Epidermal melanocyte (primary cell): Measurements from ENCODE around the gene FBXO2.

ENCODE experiments used
- DNase-seq: peaks from one replicate; pipeline ENCODE4 v3.0.0; 2011; ENCODE audit warnings: low spot score; ENCODE audit not compliant: insufficient read length

FBXO2 gene

GRCh38 chr1:11682799-11683198, 28.6 kb upstream of the FBXO2 start:
- no peak for DNase-seq

DNA sequence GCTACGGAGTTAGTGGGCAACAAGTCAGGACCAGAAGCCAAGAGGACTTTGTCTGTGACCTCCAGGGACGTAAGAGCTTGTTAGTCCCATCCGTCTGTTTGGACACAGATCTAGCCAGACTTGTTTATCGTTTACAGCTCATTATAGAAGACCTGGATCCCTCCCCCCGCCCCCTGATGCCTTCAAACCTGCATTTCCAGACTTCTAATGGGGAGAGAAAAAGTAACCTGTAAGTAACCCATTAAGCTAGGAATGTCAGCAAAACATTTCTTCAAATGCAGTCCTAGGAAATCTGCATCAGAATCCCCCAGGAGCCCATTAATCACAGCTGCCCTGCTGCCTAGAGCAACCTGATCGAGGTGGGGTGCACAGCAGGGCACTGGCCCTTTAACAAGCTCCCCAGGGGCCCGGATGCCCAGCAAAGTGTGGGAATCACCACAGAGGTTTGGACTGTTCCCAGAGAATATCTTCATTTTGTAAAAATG, 28.1 kb upstream of the FBXO2 start:
- no peak for DNase-seq

DNA sequence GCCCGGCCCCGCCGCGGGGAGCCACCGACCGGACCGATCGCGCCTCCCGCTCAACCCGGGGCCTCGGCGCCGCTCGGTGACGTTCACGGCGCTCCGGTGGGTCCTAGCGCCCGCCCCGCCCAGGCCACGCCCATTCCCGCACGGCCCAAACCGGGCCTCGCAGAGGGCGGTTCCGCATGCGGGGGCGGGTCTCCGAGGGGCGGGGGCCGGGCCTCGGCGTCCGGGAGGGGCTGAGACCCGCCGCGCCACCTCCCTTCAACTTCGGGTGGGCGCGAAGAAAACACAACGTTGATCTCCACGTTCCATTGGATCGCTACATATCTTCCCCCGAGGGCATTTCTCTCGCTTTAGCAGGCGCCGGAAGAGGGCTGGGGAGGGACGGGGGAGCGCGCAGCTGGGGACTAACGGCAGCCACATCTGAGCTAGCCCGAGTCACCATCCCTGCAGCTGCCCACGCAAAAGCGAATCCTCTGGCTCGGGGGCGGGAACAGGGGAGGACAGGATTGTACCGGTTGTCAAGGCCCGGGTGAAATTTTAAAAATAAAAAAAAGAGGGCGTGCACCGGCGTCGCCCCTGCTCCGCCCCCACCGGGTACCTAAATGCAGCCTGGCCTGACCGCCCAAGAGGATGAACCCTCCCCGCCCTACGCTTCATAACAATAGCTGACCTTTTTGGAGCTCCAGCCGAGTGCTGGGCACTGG, 27.0 kb upstream of the FBXO2 start, which contains the start of gene MAD2L2:
Gene MAD2L2 (minus strand): TSS at position 78 of the 701 bp plus-strand sequence. CDS start 547 bp downstream, outside the sequence.
- peak; percentile 91 for DNase-seq

GRCh38 chr1:11680270-11681070, 26.2 kb upstream of the FBXO2 start:
- DNase-seq = peak; percentile 43

- DNase-seq = no peak
These were observed 24.2 kb upstream of the FBXO2 start for GRCh38 chr1:11678442-11678841.

GRCh38 chr1:11676386-11677103, 22.3 kb upstream of the FBXO2 start:
- no peak for DNase-seq

DNA sequence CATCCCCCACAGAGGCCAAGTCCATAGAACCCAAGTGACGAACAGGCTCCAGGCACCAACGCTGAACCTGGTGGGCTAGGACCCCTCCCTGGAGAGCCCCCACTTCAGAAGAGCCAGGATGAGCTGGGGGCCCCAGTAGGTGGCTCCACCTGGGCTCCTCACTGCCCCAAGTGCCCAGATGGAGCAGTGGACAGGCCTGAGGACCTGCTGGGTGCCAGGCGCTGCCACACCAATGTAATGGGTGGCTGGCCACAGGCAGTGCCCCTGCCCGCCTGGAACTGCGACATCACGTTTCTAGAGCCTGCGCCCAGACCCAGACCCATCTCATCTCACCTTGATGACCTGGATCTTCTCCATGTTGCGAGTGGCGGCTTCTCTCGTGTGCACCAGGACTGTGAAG, 21.1 kb upstream of the FBXO2 start:
- DNase-seq = no peak

GRCh38 chr1:11674488-11674887, 20.3 kb upstream of the FBXO2 start:
- no peak for DNase-seq

DNA sequence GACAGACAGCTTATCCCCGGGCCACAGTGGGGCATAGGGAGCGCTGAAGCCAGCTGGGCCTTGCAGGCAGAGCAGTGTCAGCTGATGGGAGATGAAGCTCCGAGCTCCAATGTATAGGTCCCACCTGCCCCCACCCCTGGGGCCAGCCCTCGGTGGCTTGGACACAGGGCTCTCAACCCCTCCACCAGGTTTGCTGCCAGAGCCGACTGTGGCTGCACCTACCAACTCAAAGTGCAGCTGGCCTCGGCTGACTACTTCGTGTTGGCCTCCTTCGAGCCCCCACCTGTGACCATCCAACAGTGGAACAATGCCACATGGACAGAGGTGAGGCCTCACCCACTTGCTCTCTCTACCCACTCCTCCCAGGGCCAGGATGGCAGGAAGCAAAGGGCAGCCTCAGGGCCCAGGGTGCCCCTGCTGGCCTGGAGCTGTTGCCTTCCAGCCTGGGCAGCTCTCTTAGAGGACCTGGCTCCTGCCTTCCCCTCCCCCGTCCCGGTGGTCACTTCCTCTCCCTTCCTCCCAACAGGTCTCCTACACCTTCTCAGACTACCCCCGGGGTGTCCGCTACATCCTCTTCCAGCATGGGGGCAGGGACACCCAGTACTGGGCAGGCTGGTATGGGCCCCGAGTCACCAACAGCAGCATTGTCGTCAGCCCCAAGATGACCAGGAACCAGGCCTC, 19.0 kb upstream of the FBXO2 start:
- no peak for DNase-seq

DNA sequence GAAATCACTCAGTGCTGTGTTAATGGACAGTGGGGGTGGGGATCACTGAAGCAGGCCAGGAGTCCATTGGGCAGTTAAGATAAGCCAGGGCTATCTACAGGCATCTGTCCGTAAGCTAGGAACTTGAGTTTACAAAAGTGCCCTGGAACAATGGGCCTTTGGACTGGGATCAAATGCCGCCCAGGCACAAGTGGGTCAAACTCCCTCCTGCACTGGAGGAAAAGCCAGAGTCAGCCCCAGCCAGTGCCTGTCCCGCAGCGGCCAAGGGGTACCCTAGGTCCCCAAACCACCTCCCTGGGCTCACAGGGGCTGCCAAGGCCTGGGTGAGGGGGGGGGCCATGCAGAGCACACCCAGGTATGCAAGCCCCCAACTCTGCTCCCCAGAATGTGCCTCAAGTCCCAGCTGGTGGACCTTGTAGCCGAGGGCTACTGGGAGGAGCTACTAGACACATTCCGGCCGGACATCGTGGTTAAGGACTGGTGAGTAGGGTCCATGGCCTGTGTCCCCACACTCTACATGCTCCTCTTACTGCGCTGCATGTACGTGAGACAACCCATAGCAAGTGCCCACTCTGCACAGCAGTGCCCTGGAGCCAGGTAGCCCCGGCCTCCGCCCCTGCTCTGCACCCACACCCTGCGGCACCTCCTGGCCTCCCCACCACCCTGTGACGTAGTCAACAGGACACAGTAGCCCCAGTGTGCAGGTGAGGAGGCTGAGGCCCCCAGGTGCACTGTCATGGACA, 17.5 kb upstream of the FBXO2 start:
- no peak for DNase-seq

DNA sequence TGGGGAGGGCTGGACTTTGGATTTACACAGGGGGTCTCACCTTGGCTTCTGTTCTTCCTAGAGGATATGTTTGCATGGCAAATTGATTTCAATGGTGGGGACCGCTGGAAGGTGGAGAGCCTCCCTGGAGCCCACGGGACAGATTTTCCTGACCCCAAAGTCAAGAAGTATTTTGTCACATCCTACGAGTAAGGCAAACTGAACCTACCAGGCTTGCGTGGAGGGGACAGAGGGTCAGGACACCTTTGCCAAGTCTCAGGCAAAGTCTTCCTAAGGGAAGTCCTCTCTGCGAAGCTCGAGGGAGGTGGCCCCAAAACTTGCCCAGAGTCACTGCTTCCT, 16.9 kb upstream of the FBXO2 start:
- DNase-seq = no peak

- DNase-seq = no peak
These were observed 16.5 kb upstream of the FBXO2 start for GRCh38 chr1:11670747-11671146.

- DNase-seq = no peak
These were observed 14.3 kb upstream of the FBXO2 start for GRCh38 chr1:11668516-11668915.

- DNase-seq = no peak
These were observed 10.3 kb upstream of the FBXO2 start for GRCh38 chr1:11664336-11665065.

DNA sequence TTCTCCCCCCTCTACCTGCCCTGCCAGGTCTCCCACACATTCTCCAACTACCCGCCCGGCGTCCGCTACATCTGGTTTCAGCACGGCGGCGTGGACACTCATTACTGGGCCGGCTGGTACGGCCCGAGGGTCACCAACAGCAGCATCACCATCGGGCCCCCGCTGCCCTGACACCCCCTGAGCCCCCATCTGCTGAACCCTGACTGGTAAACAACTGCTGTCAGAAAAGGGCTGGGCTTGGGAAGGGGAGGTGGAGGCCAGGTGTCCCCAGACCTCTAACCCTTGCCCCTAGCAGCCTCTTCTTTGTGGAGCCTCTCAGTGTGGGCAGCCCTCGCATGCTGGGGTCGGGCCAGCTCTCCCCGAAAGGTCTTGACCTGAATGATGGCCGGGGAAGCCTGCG, 6.9 kb upstream of the FBXO2 start:
- no peak for DNase-seq

GRCh38 chr1:11659748-11660147, 5.5 kb upstream of the FBXO2 start:
- DNase-seq = no peak

DNA sequence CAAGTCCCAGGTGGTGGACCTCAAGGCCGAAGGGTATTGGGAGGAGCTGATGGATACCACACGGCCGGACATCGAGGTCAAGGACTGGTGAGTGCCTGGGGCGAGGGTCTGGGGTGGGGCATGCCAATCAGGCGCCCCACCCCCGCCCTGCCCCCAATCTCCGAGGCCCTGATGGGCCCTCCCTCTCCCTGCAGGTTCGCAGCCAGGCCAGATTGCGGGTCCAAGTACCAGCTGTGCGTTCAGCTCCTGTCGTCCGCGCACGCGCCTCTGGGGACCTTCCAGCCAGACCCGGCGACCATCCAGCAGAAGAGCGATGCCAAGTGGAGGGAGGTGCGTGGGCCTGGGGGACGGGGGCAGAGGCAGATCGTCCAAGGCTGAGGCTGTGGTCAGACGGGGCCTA, 4.3 kb upstream of the FBXO2 start:
- DNase-seq = no peak

- no peak for DNase-seq
These were observed 3.4 kb upstream of the FBXO2 start for GRCh38 chr1:11657654-11658053.

DNA sequence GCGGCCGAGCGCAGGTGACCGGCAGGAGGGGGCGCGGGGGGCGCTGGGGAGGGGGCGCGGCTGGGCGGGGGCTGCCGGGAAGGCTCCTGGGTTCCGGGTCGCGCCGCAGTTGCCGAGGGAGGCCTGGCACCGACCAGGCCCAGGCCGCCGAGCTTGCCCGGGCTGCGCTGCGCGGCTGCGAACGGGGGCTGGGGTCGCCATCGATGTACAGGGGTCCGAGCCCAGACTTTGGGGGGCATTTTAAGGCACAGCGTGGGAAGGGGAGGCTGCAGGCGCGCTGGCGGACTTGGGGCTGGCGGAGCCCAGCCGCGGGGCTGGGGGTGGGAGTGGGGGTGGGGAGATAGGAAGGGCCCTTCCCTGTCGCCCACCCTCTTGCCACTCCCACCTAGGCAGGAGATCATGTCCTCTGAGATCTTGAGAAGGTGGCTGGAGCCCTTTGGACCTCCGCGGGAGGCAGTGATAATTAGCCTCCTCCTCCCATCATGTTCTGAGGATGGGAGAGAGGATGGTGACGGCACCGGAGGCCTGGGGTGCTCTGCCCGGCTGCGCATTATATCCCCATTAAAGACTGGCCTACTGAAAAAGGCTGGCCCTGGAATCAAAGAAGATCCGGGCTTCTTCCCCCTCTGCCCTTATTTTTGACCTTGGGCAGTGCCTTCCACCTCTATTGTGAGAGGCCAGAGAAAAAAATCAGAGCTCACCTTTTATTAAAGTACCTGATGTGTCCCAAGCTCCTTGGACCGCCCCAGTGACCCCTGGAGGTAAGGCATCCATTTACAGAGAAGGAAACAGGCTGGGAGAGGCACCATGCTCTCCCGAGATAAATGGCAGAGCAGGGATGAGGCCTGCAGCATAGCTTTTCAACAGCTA, 945 bp upstream of the FBXO2 start:
- DNase-seq = no peak
